Fibroblast of peridontal ligament (primary cell): ENCODE results near the gene RSBN1L.

Experiments
- DNase-seq: peaks from one replicate; pipeline ENCODE4 v3.0.0-alpha.2; 2010; ENCODE audit errors: extremely low read depth

Gene RSBN1L

DNA sequence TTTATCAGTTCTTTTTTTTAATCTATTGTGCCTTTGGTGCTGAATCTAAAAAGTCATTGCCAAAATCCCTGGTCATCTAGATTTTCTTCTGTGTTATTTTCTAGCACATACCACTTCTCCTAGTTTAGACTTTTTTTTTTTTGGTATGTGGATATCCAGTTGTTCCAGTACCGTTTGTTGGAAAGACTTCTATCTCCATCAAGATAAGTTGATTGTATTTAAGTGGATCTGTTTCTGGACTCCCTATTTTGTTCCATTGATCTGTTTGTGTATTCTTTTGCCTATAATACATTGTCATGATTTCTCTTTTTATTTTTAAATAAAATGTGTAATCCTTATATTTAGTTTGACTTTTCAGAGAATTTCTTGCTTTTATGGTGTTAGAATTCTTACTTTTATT is 35.5 kb downstream of the RSBN1L start:
- no peak for DNase-seq

DNA sequence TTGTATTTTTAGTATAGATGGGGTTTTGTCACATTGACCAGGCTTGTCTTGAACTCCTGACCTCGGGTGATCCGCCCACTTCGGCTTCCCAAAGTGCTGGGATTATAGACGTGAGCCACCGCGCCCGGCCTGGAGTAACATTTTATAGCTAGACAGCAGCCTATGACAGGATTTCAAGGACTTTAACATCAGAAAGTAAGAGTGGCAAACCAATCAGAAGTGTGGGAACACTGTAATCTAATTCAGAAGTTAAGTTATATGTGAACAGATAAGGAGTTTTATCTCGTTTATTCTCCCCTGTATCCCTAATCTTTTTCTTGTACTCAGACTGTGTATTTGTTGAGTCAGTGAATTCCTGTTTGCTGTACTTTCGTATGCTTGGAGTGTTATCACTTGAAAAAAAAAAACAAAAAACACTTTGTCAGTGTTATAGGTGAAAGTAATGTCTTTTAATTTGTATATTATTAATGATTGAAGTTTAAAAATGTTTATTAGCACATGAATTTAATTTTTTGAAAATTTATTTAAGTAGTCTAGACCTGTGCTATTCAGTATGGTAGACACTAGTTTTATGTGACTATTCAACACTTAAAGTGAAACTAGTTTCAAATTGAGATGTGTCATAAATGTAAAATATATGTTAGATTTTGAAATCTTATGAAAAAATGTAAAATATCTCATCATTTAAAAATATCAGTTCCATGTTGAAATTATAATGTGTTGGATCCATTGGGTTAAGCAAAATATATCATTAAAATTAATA is 38.6 kb downstream of the RSBN1L start:
- DNase-seq: peak; percentile 11

DNA sequence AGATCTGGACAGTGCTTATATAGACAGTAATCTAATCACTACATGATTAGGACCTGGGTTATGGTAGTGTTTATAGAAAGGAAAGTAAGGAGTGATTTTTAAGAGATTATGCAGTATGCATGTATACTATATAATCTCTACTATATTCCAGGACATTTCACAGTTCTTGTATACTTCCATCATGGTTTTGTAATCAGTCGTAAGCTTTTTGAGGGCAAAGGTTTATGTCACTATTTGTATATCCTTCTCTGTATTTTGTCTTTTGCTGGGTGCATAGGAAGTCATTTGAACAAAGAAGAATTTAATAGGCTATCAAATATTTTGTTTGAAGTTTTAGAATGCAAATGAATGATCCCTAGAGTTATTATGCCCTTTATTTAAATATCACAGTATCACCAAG is 39.2 kb downstream of the RSBN1L start:
- no peak for DNase-seq

DNA sequence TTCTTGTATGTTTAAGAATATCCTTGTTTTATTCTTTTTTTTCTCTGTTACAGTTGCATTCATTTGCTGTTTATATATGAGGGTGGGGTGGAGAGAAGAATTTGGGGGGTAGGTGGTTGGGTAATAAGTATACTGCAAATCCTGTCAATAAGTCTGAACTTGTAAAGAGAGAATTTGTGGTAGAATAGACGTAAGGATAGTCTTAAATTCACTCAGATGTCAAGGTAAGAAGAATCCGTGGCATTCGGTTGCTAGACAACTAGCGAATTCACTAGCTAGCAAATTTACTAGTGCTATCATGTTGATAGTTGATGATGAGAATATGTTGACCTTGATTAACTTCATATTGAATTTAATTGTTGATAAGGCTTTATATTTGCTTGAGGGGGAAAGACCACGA is 40.7 kb downstream of the RSBN1L start:
- no peak for DNase-seq

DNA sequence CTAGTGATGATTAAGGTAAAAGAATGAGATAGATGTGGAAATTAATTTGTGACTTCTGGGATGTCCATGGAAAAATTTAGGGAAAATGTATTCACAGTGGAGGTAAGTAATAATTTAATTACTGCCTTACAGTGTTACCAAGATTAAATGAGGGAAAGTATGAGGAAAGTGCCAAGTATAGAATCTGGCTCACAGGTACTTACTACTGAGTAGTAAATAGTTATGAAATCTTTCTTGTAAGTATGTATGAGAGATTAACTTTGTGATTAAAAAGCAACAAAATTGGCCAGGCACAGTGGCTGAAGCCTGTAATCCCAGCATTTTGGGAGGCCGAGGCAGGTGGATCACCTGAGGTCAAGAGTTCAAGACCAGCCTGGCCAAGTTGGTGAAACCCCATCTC is 42.1 kb downstream of the RSBN1L start:
- DNase-seq: no peak

DNA sequence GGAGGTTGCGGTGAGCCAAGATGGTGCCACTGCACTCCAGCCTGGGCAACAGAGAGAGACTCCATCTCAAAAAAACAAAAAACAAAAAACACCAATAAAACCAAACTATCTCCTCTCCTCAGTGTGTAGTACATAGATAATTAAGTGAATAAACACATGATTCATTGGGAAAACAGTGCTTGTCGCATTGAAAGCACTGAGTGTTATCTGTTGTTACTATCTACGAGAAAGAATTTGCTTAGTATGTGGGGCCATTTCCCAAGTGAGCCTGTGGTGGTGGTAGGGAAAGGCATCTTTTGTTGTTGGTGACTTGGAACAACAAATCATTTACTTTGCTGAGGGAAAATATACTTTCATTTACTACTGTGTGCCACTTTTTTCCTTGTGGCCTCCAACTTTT is 42.6 kb downstream of the RSBN1L start:
- DNase-seq: peak; percentile 47

DNA sequence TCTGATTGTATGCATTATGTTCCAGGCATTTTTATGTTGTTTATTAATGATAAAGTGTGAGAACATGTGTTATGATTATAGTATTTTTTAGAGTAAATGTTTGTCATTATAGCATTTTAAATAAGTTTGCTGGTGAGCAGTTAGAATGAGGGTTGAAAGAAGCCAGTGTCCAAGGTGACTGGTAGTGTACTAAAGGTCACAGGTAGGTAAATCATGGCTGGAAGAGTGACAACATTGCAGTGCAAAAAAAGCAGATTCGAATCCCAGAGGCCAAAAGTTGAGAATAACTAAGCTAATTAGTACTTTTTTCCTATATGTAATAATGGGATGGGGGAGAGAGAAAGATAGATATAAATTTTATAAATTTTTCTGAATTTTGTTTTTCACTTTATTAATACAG is 44.0 kb downstream of the RSBN1L start:
- no peak for DNase-seq

DNA sequence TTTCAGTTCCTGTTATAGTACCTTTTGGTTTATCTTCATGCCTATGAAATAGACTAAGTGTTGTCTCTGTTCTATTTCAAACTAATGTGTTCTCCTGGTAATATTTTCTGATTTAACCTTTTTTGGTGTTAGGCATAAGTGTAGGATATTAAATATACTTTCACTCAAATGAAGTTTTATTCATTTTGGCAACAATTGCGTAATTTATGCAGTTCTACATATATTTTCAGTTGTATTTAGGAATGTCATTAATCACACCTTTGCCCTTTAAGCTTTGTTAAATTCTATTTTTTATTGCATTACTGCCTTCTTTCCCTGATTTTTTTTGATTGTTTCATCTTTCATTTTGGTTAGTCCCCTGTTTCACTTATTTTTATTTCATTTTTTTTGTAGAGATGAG is 47.3 kb downstream of the RSBN1L start:
- no peak for DNase-seq

DNA sequence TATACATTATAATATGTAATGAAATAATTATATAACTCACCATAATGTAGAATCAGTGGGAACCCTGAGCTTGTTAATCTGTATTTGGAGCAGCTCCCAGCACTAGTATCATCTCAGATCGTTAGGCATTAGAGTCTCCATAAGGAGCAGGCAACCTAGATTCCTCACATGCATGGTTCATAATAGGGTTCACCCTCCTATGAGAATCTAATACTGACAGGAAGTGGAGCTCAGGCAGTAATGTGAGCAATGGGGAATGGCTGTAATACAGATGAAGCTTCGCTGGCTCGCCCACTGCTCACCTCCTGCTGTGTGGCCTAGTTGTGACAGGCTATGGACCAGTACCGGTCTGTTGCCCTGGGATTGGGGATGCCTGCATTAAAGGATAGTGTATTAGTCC is 49.5 kb downstream of the RSBN1L start:
- no peak for DNase-seq

DNA sequence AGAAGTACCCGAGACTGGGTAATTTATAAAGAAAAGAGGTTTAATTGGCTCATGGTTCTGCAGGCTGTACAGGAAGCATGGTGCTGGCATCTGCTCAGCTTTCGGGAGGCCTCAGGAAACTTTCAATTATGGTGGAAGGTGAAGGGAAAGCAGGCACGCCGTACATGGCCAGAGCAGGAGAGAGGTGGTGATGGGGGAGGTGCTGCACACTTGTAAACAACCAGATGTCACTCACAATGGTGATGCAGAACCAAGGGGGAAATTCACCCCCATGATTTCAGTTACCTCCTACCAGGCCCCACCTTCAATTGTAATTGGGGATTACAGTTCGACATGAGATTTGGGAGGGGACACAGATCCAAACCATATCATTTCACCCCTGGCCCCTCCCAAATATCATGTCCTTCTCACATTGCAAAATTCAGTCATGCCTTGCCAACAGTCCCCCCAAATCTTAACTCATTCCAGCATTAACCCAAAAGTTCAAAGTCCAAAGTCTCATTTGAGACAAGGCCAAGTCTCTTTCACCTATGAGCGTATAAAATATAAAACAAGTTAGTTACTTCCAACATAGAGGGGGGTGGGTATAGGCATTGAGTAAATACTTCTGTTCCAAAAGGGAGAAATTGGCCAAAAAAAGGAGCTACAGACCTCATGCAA is 50.0 kb downstream of the RSBN1L start:
- no peak for DNase-seq

DNA sequence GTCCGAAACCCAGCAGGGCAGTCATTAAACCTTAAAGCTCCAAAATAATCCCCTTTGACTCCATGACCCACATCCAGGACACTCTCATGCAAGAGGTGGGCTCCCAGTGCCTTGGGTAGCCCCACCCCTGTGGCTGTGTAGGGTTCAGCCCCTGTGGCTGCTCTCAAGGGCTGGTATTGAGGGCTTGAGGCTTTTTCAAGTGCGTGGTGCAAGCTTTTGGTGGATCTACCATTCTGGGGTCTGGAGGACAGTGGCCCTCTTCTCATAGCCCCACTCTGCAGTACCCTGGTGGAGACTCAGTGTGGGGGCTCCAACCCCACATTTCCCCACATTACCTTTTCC is 50.5 kb downstream of the RSBN1L start:
- no peak for DNase-seq

DNA sequence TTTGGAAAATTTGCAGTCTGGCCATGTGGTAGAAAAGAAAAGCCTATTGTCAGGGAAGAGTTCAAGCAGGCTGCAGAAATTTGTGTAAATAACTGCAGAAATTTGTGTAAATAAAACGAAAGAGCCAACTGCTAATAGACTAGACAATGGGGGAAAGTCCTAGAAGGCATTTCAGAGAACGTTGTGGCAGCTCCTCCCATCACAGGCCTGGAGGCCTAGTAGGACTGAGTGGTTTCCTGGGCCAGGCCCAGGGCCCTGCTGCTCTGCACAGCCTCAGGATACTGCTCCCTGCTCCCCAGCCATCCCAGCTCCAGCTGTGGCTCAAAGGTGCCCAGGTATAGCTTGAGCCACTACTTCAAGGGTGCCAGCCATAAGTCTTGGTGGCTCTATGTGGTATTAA is 50.9 kb downstream of the RSBN1L start:
- DNase-seq: no peak

DNA sequence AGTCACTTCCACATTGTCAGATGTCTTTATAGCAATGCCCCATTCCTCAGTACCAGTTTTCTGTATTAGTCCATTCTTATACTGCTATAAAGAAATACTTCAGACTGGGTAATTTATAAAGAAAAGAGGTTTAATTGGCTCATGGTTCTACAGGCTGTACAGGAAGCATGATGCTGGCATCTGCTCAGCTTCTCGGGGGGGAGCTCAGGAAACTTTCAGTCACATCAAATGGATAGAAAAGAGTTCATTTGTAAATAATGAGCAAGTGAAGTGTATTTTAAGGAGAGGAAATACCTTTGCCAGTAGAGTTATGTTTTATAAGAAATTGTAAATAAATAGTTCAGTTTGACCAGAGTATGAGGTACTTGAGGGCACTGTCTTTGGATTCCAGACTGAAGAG is 51.5 kb downstream of the RSBN1L start:
- no peak for DNase-seq

DNA sequence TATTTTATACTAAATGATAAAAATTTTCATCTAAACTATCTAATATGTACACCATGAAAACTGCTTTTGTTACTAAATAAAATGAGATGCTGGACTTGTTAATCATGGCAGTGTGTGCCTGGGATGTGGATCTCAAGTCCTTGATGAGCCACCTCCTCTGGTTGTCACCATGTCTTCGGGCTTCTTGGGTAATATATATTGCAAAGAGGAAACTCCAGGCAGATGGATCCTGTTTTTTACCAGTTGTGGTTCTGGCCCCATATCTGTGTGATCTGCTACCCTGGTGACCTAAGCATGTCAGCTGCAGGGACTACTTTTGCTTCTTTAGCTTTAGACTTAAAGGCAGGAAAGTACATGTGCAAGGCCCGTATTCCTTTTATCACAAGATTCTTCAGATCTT is 55.8 kb downstream of the RSBN1L start:
- no peak for DNase-seq

DNA sequence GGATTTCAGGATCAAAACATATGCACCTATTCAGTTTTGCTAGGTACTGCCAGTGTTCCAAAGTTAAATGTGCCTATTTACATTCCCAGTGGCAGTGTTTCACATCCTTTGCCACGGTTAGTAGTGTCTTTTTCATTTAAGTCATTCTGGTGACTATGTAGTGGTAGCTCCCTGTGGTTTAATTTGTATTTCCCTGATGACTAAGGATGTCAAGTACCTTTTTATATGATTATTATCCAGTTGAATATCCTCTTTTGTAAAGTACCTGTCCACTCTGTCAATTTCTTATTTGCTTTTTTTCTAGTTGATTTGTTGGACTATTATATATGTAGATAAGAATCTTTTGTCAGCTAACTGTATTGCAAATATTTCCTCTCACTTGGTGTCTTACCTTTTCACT is 56.9 kb downstream of the RSBN1L start:
- DNase-seq: no peak

DNA sequence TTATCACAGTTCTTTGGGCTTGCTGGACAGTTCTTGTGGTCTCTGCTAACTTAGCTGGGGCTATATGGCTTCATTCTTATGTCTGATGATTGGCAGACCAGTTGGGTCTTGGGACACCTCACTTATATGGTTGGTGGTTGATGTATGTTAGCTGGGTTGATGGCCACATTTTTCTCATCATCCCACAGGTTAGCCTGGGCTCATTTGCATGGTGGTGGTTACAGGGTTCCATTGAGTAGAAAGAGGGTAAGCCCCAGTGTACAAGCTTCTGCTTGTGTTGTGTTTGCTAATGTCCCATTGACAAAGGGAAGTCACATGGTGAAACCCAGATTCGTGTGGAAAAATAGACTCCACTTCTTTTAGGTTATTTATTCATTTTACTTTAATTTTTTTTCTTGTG is 61.3 kb downstream of the RSBN1L start:
- no peak for DNase-seq

DNA sequence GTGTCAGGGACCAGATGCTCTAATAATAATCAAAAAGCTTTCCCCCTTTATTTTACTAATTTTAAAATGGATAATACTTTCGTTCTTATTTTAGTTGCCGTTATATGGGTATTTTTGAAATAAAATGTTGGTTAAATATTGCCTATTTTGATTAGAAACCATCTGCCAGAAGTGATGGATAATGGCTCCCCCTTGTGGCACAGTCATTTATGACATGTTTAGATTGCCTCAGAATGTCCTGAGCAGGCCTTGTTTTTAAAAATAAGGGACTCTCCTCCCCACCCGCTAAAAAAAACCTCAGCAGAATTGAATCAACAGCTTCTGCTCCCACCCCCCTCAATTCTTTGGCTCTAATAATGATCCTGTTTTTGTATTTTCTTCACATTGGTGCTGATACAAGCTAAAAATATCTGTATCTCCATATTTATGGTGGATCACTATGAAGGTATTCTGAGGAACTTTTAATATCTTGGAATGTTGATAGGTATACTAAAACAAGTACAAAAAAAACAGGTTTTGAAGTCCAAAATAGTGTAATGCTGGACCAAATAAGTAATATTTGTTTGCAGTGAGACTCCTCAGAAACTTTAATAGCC is 63.1 kb downstream of the RSBN1L start:
- peak; percentile 90 for DNase-seq

DNA sequence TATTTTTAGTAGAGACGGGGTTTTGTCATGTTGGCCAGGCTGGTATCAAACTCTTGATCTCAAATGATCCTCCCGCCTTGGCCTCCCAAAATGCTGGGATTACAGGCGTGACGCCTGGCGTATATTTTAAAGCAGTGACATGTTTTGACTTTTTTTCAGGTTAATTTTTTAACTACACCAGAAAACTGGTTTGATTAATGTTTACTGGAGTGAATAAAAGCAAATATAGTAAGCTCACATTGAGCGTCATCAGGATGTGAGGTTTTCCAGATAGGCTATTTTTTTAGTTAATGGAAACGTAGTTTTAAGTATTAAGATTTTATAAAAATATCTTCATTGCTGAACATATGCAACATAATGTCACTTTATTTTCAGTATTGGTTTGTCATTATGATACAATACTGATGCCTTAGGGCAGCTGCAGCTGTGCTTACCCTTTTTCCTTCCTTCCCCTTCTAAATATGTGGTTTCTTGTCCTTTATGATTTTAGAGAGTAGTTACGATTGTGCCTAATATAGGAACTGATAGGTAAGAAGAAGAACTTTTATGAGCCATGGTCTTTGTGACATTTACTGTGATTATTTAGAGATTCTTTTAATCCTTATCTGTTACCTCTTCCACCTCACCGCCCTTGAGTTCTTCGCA is 64.7 kb downstream of the RSBN1L start:
- DNase-seq: no peak

DNA sequence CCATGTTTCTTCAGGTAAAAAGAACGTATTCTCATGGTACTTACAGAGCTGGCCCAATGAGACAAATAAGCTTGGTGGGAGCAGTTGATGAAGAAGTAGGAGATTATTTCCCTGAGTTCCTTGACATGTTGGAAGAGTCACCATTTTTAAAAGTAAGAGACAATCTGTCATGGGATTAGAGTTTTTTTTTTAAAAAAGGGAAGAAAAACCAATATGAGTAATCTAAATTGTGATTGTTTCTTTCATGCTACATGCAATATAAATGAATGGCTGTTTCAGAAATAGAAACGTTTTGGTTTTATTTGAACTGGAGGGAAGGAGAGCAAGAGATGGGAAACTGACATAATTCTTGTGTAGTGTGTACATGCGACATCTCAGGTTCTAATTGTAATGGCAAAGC is 69.2 kb downstream of the RSBN1L start:
- no peak for DNase-seq

DNA sequence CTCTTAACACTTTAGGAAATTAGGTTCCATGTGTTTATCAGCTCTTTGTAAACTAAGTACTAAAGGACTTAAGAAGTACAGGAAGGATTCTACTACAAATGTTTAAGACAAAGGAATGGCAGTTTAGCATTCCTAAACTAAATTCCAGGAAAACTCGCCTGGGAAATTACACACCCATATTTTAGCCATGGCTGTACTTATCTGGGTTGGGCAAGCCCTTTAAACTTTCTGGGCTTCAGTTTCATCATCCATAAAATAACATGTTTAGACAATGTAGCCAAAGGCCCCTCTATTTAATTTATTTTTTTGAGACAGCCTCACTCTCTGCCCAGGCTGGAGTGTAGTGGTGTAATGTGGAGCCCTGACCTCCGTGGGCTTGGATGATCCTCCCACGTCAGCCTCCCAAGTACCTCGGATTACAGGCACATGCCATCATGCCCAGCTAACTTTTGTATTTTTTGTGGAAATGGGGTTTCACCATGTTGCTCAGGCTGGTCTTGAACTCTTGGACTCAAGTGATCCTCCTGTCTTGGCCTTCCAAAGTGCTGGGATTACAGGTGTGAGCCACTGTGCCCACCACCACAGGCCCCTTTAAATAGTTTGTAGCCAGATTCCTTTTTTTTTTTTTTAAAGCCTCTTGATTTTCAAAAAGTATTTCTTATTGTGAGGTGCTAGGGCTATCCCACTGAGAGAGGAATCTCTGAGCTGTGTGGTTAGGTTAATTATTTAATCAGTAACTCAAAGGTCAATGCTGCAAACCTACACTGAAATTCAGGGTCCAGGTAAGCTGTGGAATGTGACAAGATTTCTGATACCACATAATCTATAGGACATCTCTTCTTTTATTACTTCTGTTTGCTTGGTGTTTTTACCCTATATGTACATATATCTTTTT is 69.9 kb downstream of the RSBN1L start:
- DNase-seq: peak; percentile 51

DNA sequence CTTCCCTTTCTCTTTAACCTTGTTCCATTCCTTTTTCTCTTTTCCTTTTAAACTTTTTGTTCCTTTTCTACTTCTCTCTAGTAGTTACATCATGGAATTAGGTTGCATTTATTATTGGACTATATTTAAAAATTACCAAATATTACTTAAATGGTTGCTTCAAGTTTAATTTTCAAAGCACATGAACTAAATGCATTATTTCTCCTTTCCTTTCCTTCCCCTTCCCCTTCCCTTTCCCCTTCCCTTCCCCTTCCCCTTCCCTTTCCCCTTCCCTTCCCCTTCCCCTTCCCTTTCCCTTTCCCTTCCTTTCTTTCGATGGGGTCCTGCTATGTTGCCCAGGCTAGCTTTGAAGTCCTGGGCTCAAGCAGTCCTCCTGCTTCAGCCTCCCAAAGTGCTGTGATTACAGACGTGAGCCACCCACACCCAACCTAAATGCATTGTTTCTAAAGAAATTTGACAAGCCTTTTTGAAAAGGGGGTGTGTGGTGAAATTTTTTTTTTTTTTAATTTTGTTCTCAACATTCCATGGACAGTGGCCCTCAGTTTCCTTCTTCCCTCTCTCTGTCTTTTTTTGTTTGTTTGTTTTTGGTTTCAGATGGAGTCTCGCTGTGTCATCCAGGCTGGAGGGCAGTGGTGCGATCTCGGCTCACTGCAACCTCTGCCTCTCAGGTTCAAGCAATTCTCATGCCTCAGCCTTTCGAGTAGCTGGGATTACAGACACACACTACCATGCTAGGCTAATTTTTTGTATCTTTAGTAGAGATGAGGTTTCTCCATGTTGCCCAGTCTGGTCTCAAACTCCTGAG is 70.7 kb downstream of the RSBN1L start:
- DNase-seq: no peak
